Skeletal muscle tissue (tissue), 4 donors: ENCODE data around the gene LYPD5. TPM values are rescaled to one million over a fixed set of nuclear protein-coding genes. Genes with fewer than 3 reads are reported as not detected.

Source experiments
- H3K27ac ChIP-seq: one replicate; pipeline ENCODE4 v1.7.0; 2013; ENCODE audit warnings: mild to moderate bottlenecking, low read depth, low read length, inconsistent platforms
- H3K27me3 ChIP-seq, 3 donors: one replicate each; pipeline ENCODE4 v1.7.0; 2013; ENCODE audit warnings: low read length in 3 of 3; ENCODE audit not compliant: control insufficient read depth in 3 of 3, insufficient read depth in 3 of 3
- H3K36me3 ChIP-seq, 3 donors: one replicate each; pipeline ENCODE4 v1.7.0; 2013; ENCODE audit warnings: low read length in 3 of 3; ENCODE audit not compliant: control insufficient read depth in 3 of 3, insufficient read depth in 3 of 3
- H3K4me1 ChIP-seq, 3 donors: one replicate each; pipeline ENCODE4 v1.7.0; 2013; ENCODE audit warnings: low read length in 3 of 3, mild to moderate bottlenecking in 3 of 3; ENCODE audit not compliant: control insufficient read depth in 3 of 3, insufficient read depth in 3 of 3
- H3K4me3 ChIP-seq, 3 donors: one replicate each; pipeline ENCODE4 v1.7.0; 2013; ENCODE audit warnings: low read length in 3 of 3
- H3K9ac ChIP-seq, 3 donors: one replicate each; pipeline ENCODE4 v1.7.0; 2013; ENCODE audit warnings: low read length in 3 of 3, mild to moderate bottlenecking in 3 of 3, moderate library complexity in 2 of 3, low read depth in 1 of 3
- H3K9me3 ChIP-seq, 3 donors: one replicate each; pipeline ENCODE4 v1.7.0; 2013; ENCODE audit warnings: low read length in 3 of 3; ENCODE audit not compliant: control insufficient read depth in 3 of 3
- total RNA-seq: library from RNA; depleted of rRNA; stranded (reverse); fragments of >200 nt; gene quantifications from one replicate; pipeline ENCODE4 v1.2.3, GENCODE V29; 2014
- donor health status: Osteomylitis.

LYPD5 gene
- total RNA-seq, 1 donor from 2014 or later, result not detected

GRCh38 chr19:43759515-43759914 is 42.7 kb downstream of the LYPD5 start:
- Histone ChIP-seq H3K36me3 (no peaks in the 10 kb centered on the region), H3K27me3 (no peaks in the 10 kb centered on the region), H3K4me3 (no peak overlapping the region), H3K4me1 (peaks cover 5 to 8% (median 6%) of the 10 kb centered on the region in 3 donors), H3K9ac (no peak overlapping the region), H3K9me3 (no peaks in the 10 kb centered on the region), H3K27ac (no peak overlapping the region)

- peaks cover 17 to 20% (median 18%) of the 10 kb centered on the region in 3 donors for H3K4me1 ChIP-seq
- peak overlapping the region; percentile 99 for H3K27ac ChIP-seq
- H3K9me3 ChIP-seq, result no peaks in the 10 kb centered on the region
- H3K27me3 ChIP-seq, result no peaks in the 10 kb centered on the region
- peak overlapping the region; percentile 95 to 98 (median 97) for H3K9ac ChIP-seq
- H3K4me3 ChIP-seq, result peak overlapping the region; percentile 90 to 97 (median 94)
- peaks cover 3 to 11% (median 3%) of the 10 kb centered on the region in 3 donors for H3K36me3 ChIP-seq
Measured at GRCh38 chr19:43755256-43755801, 46.9 kb downstream of the LYPD5 start.

- Histone ChIP-seq H3K27ac (peak within 1 kb of the TSS; percentile 99), H3K4me1 (peaks cover 17 to 20% (median 18%) of the 10 kb centered on the region in 3 donors)
Measured at GRCh38 chr19:43754503-43755255, 47.6 kb downstream of the LYPD5 start, which contains the start of gene SMG9. SMG9 (minus strand) TSS chr19:43754962; CDS start chr19:43750741, 4,221 bp downstream.

GRCh38 chr19:43754253-43754502 is 48.1 kb downstream of the LYPD5 start:
- Histone ChIP-seq H3K4me1 (peaks cover 17 to 20% (median 18%) of the 10 kb centered on the region in 3 donors), H3K27ac (peak overlapping the region; percentile 99), H3K4me3 (peak overlapping the region; percentile 90 to 97 (median 94)), H3K36me3 (peaks cover 9 to 23% (median 14%) of the 10 kb centered on the region in 3 donors), H3K9ac (peak overlapping the region; percentile 94 to 97 (median 95)), H3K9me3 (no peaks in the 10 kb centered on the region), H3K27me3 (no peaks in the 10 kb centered on the region)

More at GRCh38 chr19:43754503-43755255, 47.6 kb downstream of the LYPD5 start, which contains the start of gene SMG9:
- peak within 1 kb of the TSS; percentile 90 to 97 (median 94) for H3K4me3 ChIP-seq
- no peaks in the 10 kb centered on the region for H3K9me3 ChIP-seq
- peak within 1 kb of the TSS; percentile 95 to 98 (median 97) for H3K9ac ChIP-seq
- peaks cover 9 to 18% (median 10%) of the 10 kb centered on the region in 3 donors for H3K36me3 ChIP-seq
- H3K27me3 ChIP-seq, result no peaks in the 10 kb centered on the region

GRCh38 chr19:43752287-43752875 is 49.9 kb downstream of the LYPD5 start:
- Histone ChIP-seq H3K9ac (no peak overlapping the region), H3K36me3 (peaks cover 22 to 38% (median 26%) of the 10 kb centered on the region in 3 donors), H3K4me1 (peaks cover 17 to 20% (median 18%) of the 10 kb centered on the region in 3 donors), H3K27me3 (no peaks in the 10 kb centered on the region), H3K4me3 (no peak overlapping the region), H3K9me3 (no peaks in the 10 kb centered on the region), H3K27ac (peak overlapping the region; percentile 42)

- Histone ChIP-seq H3K27me3 (no peaks in the 10 kb centered on the region), H3K36me3 (peaks cover 30 to 45% (median 34%) of the 10 kb centered on the region in 3 donors), H3K9ac (no peak overlapping the region), H3K27ac (peak overlapping the region; percentile 27), H3K9me3 (no peaks in the 10 kb centered on the region), H3K4me1 (peaks cover 17 to 20% (median 18%) of the 10 kb centered on the region in 3 donors), H3K4me3 (no peak overlapping the region)
Measured at GRCh38 chr19:43751466-43752220, 50.6 kb downstream of the LYPD5 start.

GRCh38 chr19:43749898-43750297 is 52.3 kb downstream of the LYPD5 start:
- H3K4me3 ChIP-seq, result no peak overlapping the region
- H3K9me3 ChIP-seq, result no peaks in the 10 kb centered on the region
- H3K36me3 ChIP-seq, result peaks cover 42 to 54% (median 43%) of the 10 kb centered on the region in 3 donors
- H3K4me1 ChIP-seq, result peaks cover 11 to 15% (median 13%) of the 10 kb centered on the region in 3 donors
- H3K27me3 ChIP-seq, result no peaks in the 10 kb centered on the region
- H3K27ac ChIP-seq, result no peak overlapping the region
- no peak overlapping the region for H3K9ac ChIP-seq

- H3K36me3 ChIP-seq, result peaks cover 49 to 60% (median 50%) of the 10 kb centered on the region in 3 donors
Measured at GRCh38 chr19:43749152-43749551, 53.1 kb downstream of the LYPD5 start.

GRCh38 chr19:43748685-43749084 is 53.6 kb downstream of the LYPD5 start:
- H3K9ac ChIP-seq, result no peak overlapping the region
- no peaks in the 10 kb centered on the region for H3K9me3 ChIP-seq
- H3K27me3 ChIP-seq, result no peaks in the 10 kb centered on the region
- H3K36me3 ChIP-seq, result peaks cover 52 to 65% (median 54%) of the 10 kb centered on the region in 3 donors
- peaks cover 7 to 9% (median 7%) of the 10 kb centered on the region in 3 donors for H3K4me1 ChIP-seq
- H3K27ac ChIP-seq, result no peak overlapping the region
- no peak overlapping the region for H3K4me3 ChIP-seq

More at GRCh38 chr19:43749152-43749551, 53.1 kb downstream of the LYPD5 start:
- Histone ChIP-seq H3K4me3 (no peak overlapping the region), H3K27ac (no peak overlapping the region), H3K27me3 (no peaks in the 10 kb centered on the region), H3K4me1 (peaks cover 12 to 14% (median 12%) of the 10 kb centered on the region in 3 donors), H3K9ac (no peak overlapping the region), H3K9me3 (no peaks in the 10 kb centered on the region)
